ENCODE measurements around the gene ITGB2.

DNA sequence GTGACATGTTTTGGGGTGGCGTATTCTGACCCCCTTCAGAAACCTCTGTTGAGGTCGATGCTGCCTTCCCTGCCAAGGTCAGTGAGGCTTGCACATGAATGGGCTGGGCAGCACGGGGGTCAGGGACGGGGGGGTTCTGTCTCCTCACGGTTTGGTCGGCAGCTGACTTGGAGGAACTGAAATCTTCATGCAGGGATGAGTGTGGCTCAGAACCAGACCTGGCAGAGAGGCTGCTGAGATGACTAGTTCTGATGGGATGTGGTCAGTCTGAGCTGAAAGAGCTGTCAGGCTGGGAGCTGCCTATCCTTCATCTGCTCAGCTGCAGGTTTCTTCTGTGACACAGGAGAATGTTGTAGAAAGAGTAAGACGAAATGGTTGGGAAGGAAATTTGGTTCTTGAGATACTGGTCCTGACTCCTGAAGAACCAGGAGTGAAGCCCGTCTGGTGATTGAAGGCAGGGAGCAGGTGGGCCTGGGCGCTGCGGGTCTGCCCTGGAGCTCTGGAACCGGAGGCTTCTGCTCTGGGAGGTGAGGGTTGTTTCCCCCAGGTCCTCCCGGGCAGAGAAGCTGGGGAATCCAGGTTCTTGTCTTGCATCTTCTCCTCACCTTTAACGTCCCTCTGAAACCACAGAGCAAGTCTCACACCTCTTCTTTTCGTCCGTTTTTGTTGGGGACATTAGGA, 22.4 kb upstream of the ITGB2 start:
- no peak for TF ChIP-seq CTCF (IDR thresholded peaks at IDR 0.05)
- no peak for TF ChIP-seq POLR2A (IDR thresholded peaks at IDR 0.05)
